ENCODE measurements around the gene GPATCH8.

- TF ChIP-seq, protein P1, sequence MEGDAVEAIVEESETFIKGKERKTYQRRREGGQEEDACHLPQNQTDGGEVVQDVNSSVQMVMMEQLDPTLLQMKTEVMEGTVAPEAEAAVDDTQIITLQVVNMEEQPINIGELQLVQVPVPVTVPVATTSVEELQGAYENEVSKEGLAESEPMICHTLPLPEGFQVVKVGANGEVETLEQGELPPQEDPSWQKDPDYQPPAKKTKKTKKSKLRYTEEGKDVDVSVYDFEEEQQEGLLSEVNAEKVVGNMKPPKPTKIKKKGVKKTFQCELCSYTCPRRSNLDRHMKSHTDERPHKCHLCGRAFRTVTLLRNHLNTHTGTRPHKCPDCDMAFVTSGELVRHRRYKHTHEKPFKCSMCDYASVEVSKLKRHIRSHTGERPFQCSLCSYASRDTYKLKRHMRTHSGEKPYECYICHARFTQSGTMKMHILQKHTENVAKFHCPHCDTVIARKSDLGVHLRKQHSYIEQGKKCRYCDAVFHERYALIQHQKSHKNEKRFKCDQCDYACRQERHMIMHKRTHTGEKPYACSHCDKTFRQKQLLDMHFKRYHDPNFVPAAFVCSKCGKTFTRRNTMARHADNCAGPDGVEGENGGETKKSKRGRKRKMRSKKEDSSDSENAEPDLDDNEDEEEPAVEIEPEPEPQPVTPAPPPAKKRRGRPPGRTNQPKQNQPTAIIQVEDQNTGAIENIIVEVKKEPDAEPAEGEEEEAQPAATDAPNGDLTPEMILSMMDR (IDR thresholded peaks at IDR 0.05): no peak
- TF ChIP-seq EZH2 (IDR thresholded peaks at IDR 0.05): no peak
Measured at GRCh38 chr17:44375196-44376017, 127.8 kb downstream of the GPATCH8 start.

All from neural progenitor cell (in vitro differentiated cells).